BLaER1 (cell line): ENCODE results near the gene COL18A1.
"Not testable (repeated sequence)": the region's sequence is repeated elsewhere in the genome, so short reads cannot be mapped to it uniquely, and the experiment has no call there.

Experiments used
- H3K27ac ChIP-seq: shearing (Covaris generic); formaldehyde crosslinking; 2 replicates; pipeline ENCODE4 v1.8.1; 2022
- H3K27me3 ChIP-seq: shearing (Covaris generic); formaldehyde crosslinking; 2 replicates; pipeline ENCODE4 v1.8.1; 2022
- H3K36me3 ChIP-seq: shearing (Covaris generic); formaldehyde crosslinking; 2 replicates; pipeline ENCODE4 v1.8.1; 2022
- H3K4me1 ChIP-seq: shearing (Covaris generic); formaldehyde crosslinking; 2 replicates; pipeline ENCODE4 v1.8.1; 2022
- H3K4me2 ChIP-seq: shearing (Covaris generic); formaldehyde crosslinking; 2 replicates; pipeline ENCODE4 v1.8.1; 2022
- H3K4me3 ChIP-seq: shearing (Covaris generic); formaldehyde crosslinking; 2 replicates; pipeline ENCODE4 v1.8.1; 2022
- H3K9ac ChIP-seq: shearing (Covaris generic); formaldehyde crosslinking; 2 replicates; pipeline ENCODE4 v1.8.1; 2022
- H3K9me3 ChIP-seq: shearing (Covaris generic); formaldehyde crosslinking; 2 replicates; pipeline ENCODE4 v1.8.1; 2022
- H4K20me1 ChIP-seq: shearing (Covaris generic); formaldehyde crosslinking; 2 replicates; pipeline ENCODE4 v1.8.1; 2022
- Cebpa-rat ChIP-seq: shearing (Covaris generic); IDR thresholded peaks from 2 replicates; pipeline ENCODE4 v1.8.1; 2022

Gene COL18A1

GRCh38 chr21:45361033-45361997 is 43.6 kb upstream of the COL18A1 start:
- Histone ChIP-seq H3K4me1 (peaks cover 77% of the 10 kb centered on the region), H3K9me3 (no peaks in the 10 kb centered on the region), H3K4me3 (no peak overlapping the region), H4K20me1 (no peaks in the 10 kb centered on the region), H3K27me3 (peaks cover 26% of the 10 kb centered on the region), H3K27ac (no peak overlapping the region), H3K9ac (no peak overlapping the region), H3K36me3 (no peaks in the 10 kb centered on the region), H3K4me2 (no peak overlapping the region; the same call in 1 of the 2 replicates)
- no peak for TF ChIP-seq Cebpa-rat

- peaks cover 77% of the 10 kb centered on the region for H3K4me1 ChIP-seq
- no peak for TF ChIP-seq Cebpa-rat
- H3K36me3 ChIP-seq = no peaks in the 10 kb centered on the region
Measured at GRCh38 chr21:45362077-45362747, 42.8 kb upstream of the COL18A1 start.

GRCh38 chr21:45362748-45363145 is 42.2 kb upstream of the COL18A1 start:
- no peak overlapping the region for H3K4me3 ChIP-seq
- peaks cover 77% of the 10 kb centered on the region for H3K4me1 ChIP-seq
- peaks cover 26% of the 10 kb centered on the region for H3K27me3 ChIP-seq
- no peaks in the 10 kb centered on the region for H3K9me3 ChIP-seq
- no peak overlapping the region for H3K9ac ChIP-seq
- H3K4me2 ChIP-seq = no peak overlapping the region
- no peaks in the 10 kb centered on the region for H3K36me3 ChIP-seq
- TF ChIP-seq Cebpa-rat = no peak
- H4K20me1 ChIP-seq = no peaks in the 10 kb centered on the region
- no peak overlapping the region for H3K27ac ChIP-seq

More at GRCh38 chr21:45362077-45362747, 42.8 kb upstream of the COL18A1 start:
- no peak overlapping the region for H3K4me3 ChIP-seq
- H4K20me1 ChIP-seq = no peaks in the 10 kb centered on the region
- H3K4me2 ChIP-seq = no peak overlapping the region
- H3K27me3 ChIP-seq = peaks cover 26% of the 10 kb centered on the region
- no peak overlapping the region for H3K9ac ChIP-seq
- no peaks in the 10 kb centered on the region for H3K9me3 ChIP-seq
- no peak overlapping the region for H3K27ac ChIP-seq

- Histone ChIP-seq H3K4me1 (peaks cover 77% of the 10 kb centered on the region), H3K27me3 (peaks cover 26% of the 10 kb centered on the region)
- H3K9ac ChIP-seq, H3K4me2 ChIP-seq, H4K20me1 ChIP-seq, H3K36me3 ChIP-seq, H3K4me3 ChIP-seq, H3K9me3 ChIP-seq, H3K27ac ChIP-seq: not testable (repeated sequence)
Measured at GRCh38 chr21:45363272-45363671, 41.7 kb upstream of the COL18A1 start.

- H3K9ac ChIP-seq = no peak overlapping the region
Measured at GRCh38 chr21:45363921-45364467, 41.0 kb upstream of the COL18A1 start.

GRCh38 chr21:45364468-45365185 is 40.3 kb upstream of the COL18A1 start:
- H3K4me3 ChIP-seq = no peak overlapping the region
- no peak overlapping the region; the same call in 1 of the 2 replicates for H3K27ac ChIP-seq
- H3K9ac ChIP-seq = no peak overlapping the region
- peaks cover 26% of the 10 kb centered on the region for H3K27me3 ChIP-seq
- H3K9me3 ChIP-seq = no peaks in the 10 kb centered on the region
- no peaks in the 10 kb centered on the region for H3K36me3 ChIP-seq
- H3K4me1 ChIP-seq = peaks cover 77% of the 10 kb centered on the region
- no peaks in the 10 kb centered on the region for H4K20me1 ChIP-seq
- no peak for TF ChIP-seq Cebpa-rat
- peak overlapping the region; percentile 59 for H3K4me2 ChIP-seq

More at GRCh38 chr21:45363921-45364467, 41.0 kb upstream of the COL18A1 start:
- no peaks in the 10 kb centered on the region for H3K36me3 ChIP-seq
- no peak overlapping the region for H3K4me3 ChIP-seq
- H3K27me3 ChIP-seq = peaks cover 26% of the 10 kb centered on the region
- H4K20me1 ChIP-seq = no peaks in the 10 kb centered on the region
- TF ChIP-seq Cebpa-rat = no peak
- no peak overlapping the region; the same call in 1 of the 2 replicates for H3K27ac ChIP-seq
- no peaks in the 10 kb centered on the region for H3K9me3 ChIP-seq
- peaks cover 77% of the 10 kb centered on the region for H3K4me1 ChIP-seq
- H3K4me2 ChIP-seq = peak overlapping the region; percentile 59

- TF ChIP-seq Cebpa-rat = no peak
- Histone ChIP-seq H3K9ac (no peak overlapping the region), H3K36me3 (no peaks in the 10 kb centered on the region), H3K4me1 (peaks cover 79% of the 10 kb centered on the region), H3K4me3 (no peak overlapping the region), H4K20me1 (no peaks in the 10 kb centered on the region), H3K9me3 (no peaks in the 10 kb centered on the region), H3K4me2 (peak overlapping the region; percentile 36), H3K27ac (no peak overlapping the region), H3K27me3 (peaks cover 26% of the 10 kb centered on the region)
Measured at GRCh38 chr21:45365186-45365607, 39.8 kb upstream of the COL18A1 start.

- Histone ChIP-seq H3K4me3 (no peak overlapping the region), H3K27me3 (peaks cover 26% of the 10 kb centered on the region), H4K20me1 (no peaks in the 10 kb centered on the region), H3K27ac (no peak overlapping the region), H3K4me2 (peak overlapping the region; percentile 36), H3K9ac (no peak overlapping the region), H3K36me3 (no peaks in the 10 kb centered on the region), H3K4me1 (peaks cover 79% of the 10 kb centered on the region), H3K9me3 (no peaks in the 10 kb centered on the region)
- no peak for TF ChIP-seq Cebpa-rat
Measured at GRCh38 chr21:45365608-45366241, 39.2 kb upstream of the COL18A1 start.

GRCh38 chr21:45366476-45366875 is 38.5 kb upstream of the COL18A1 start:
- H4K20me1 ChIP-seq = no peaks in the 10 kb centered on the region
- peaks cover 79% of the 10 kb centered on the region for H3K4me1 ChIP-seq
- H3K4me2 ChIP-seq = no peak overlapping the region
- H3K27me3 ChIP-seq = peaks cover 26% of the 10 kb centered on the region
- H3K4me3 ChIP-seq = no peak overlapping the region
- H3K27ac ChIP-seq = no peak overlapping the region
- TF ChIP-seq Cebpa-rat = no peak
- H3K9ac ChIP-seq = no peak overlapping the region
- no peaks in the 10 kb centered on the region for H3K9me3 ChIP-seq
- H3K36me3 ChIP-seq = no peaks in the 10 kb centered on the region
